ENCODE results near the gene PEX13.
"Not testable (repeated sequence)": the region's sequence is repeated elsewhere in the genome, so short reads cannot be mapped to it uniquely, and the experiment has no call there.

PEX13 gene, protein sequence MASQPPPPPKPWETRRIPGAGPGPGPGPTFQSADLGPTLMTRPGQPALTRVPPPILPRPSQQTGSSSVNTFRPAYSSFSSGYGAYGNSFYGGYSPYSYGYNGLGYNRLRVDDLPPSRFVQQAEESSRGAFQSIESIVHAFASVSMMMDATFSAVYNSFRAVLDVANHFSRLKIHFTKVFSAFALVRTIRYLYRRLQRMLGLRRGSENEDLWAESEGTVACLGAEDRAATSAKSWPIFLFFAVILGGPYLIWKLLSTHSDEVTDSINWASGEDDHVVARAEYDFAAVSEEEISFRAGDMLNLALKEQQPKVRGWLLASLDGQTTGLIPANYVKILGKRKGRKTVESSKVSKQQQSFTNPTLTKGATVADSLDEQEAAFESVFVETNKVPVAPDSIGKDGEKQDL

GRCh38 chr2:61017556-61018317 lies at the start of gene PEX13, which contains the start of gene PUS10:
Gene PEX13 (plus strand): TSS chr2:61017720. CDS start chr2:61017760, 40 bp downstream.
Gene PUS10 (minus strand): TSS chr2:61018255. CDS start chr2:61011890, 6,365 bp downstream.
- peak; percentile 65 for DNase-seq

DNA sequence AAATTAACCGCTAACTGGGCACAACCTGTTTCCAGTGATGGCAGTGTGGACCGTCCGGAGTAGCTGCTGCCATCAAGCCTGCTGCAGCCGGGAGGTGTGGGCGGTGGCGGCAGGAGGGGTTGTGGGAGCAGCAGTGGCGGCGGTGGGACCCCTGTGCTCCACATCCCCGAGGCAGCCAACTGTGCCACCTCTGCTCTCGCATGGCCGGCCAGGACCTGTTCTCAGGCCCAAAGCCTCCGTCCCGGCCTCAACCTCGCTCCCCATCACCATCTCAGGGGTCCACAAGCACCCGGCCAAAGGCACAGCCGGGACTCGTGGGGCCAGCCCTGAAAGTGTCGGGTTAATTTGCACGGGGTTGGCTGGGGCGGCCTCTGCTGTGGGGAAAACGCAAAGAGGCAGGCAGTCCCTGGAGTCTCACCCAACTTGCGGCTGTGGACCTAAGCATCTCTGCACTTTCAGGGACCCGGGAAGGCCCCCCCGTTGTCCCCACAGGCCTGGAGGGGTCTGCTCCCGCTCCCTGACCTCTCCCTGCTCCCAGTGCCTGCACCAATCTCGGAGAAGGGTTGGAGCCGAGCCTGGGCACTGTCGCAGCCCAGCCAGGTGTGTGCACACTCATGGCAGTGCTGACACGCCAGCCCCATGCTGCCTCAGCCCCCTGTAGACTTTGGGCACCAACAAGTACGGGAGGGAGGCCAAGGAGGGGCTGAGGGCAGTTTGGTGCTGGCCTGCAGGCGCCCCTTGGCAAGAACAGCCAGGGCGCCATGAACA lies 44.4 kb upstream of the PEX13 start:
- DNase-seq, result no peak

- no peak for DNase-seq
Measured at GRCh38 chr2:60973705-60974104, 43.8 kb upstream of the PEX13 start.

DNA sequence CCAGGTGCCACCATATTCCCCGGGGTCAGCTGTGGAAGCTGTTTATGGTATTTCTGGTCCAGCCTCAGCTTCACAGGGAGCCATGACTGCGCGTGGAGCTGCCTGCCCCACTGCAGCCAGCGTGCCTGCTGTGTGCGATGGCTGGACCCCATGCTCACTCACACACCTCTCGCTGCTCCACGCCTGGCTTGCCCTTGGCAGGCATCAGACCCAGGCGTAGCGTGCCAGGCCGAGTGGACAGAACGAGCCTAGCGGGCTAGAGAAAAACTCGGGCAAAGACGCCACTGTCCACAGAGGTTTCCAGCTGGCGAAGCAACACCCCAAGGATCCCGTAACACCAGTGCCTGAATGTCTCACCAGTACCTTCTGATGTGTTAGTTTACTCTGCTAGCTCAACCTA lies 42.9 kb upstream of the PEX13 start:
- DNase-seq, result no peak

- no peak for DNase-seq
Measured at GRCh38 chr2:60976256-60976850, 41.2 kb upstream of the PEX13 start.

DNA sequence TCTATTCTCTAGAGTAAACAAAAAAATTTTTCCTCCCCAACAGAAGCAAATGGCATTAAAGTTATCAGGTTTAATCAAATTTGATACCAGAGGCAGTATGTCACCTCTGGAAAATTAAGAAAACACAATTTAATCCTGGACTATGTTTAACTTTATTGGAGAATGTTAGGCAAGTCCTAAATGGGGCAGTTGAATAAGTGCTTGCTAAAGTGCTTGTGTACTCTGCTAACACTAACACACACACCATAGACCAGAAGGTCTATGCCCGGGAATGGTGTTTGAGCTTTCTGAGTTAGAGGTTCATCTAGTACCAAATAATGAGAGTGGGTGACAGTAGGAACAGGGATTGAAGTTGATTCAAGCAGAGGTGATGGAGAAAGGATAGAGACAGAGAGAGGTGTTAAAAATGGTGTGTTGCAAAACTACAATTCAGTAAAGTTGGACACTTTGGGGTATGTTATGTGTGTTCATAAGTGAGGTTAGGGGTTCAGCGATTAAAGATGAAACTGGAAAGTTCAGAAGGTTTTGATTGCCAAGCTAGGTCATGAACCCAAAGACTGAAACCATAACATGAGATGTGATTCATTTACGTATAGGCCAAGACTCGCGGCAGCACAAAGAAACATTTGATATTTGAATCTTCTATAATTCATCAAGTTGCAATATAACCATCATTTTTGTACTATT lies 40.5 kb upstream of the PEX13 start:
- DNase-seq, result no peak

- no peak for DNase-seq
Measured at GRCh38 chr2:60977562-60977895, 40.0 kb upstream of the PEX13 start.

GRCh38 chr2:60979231-60979630 lies 38.3 kb upstream of the PEX13 start:
- no peak for DNase-seq

DNA sequence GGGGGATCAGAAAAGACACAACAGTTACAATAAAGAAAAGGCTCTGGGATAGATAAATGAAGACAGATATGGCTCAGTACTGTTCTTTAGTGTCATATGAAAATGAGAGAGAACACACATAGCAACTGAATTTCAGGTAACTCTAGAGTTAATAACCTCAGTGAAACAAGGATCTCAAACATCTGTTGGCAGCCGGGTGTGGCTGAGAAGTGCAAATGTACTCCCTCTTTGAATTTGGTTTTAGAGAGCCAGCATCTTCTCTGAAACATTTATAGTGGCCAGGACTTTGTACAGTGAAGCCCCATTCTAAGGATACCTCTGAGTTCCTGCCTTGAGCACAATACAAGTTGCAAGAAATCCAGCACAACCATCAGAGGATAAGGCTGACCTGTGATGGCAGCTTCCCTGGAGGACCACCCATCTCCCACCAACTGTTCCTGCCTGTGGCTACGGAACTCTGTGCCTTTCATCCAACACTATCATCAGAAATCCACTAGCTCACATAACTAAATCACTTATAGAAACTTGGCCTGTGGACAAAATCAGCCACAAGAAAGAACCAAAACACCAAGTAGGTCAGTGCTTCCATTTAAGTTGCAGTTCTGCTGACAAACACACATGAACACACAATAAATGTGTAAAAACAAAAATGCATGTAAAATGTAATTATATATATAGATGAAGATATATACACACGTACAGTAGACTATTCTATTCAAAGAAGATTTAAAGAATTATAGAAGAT lies 37.3 kb upstream of the PEX13 start:
- no peak for DNase-seq

DNA sequence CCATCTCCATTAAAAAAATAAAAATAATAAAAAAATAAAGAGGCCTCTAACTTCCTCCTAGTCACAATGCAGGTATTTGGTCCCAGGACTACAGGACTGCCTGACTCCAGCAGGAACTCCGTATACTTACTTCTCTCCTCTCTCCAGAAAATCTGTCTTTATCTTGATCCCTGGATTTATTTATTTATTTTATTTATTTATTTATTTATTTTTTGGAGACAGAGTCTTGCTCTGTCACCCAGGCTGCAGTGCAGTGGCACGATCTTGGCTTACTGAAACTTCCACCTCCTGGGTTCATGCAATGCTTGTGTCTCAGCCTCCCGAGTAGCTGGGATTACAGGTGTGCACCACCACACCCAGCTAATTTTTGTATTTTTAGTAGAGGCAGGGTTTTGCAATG lies 35.5 kb upstream of the PEX13 start:
- not testable (repeated sequence) for DNase-seq

DNA sequence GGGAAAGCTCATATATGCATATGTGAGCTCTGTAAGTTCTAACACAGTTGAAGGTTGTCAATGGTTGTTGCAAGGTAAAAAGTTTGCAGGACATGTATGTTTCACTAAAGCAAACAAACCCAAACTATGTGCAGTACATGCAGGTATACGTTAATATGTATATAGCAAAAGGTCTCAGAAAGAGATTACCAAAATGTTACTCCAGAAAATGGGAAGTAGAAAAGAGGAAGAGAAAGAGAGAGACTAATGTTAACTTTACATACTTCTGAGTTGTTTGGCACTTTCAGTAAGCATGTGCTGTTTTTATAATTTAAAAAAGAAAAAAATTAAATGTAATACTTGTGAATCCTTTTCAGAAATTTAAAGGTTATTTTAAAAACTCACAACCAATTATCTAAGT lies 32.8 kb upstream of the PEX13 start:
- DNase-seq, result no peak

GRCh38 chr2:60987041-60987440 lies 30.5 kb upstream of the PEX13 start:
- DNase-seq, result no peak

- not testable (repeated sequence) for DNase-seq
Measured at GRCh38 chr2:60987656-60988055, 29.9 kb upstream of the PEX13 start.

GRCh38 chr2:60989259-60989658 lies 28.3 kb upstream of the PEX13 start:
- no peak for DNase-seq

GRCh38 chr2:60991644-60992043 lies 25.9 kb upstream of the PEX13 start:
- DNase-seq, result no peak

DNA sequence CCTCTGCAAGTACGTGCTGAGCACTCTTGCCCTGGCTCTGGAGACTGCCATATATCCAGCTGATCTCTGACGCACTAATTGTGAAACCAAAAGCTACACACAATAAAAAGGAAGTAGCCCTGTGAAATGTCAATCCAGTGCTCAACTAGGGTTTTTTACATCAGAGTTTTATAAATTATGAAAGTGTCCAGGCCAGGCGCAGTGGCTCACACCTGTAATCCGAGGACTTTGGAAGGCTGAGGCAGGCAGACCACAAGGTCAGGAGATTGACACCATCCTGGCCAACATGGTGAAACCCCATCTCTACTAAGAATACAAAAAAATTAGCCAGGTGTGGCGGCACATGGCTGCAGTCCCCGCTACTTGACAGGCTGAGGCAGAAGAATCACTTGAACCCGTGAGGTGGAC lies 24.5 kb upstream of the PEX13 start:
- no peak for DNase-seq

- no peak for DNase-seq
Measured at GRCh38 chr2:60994131-60994530, 23.4 kb upstream of the PEX13 start.

DNA sequence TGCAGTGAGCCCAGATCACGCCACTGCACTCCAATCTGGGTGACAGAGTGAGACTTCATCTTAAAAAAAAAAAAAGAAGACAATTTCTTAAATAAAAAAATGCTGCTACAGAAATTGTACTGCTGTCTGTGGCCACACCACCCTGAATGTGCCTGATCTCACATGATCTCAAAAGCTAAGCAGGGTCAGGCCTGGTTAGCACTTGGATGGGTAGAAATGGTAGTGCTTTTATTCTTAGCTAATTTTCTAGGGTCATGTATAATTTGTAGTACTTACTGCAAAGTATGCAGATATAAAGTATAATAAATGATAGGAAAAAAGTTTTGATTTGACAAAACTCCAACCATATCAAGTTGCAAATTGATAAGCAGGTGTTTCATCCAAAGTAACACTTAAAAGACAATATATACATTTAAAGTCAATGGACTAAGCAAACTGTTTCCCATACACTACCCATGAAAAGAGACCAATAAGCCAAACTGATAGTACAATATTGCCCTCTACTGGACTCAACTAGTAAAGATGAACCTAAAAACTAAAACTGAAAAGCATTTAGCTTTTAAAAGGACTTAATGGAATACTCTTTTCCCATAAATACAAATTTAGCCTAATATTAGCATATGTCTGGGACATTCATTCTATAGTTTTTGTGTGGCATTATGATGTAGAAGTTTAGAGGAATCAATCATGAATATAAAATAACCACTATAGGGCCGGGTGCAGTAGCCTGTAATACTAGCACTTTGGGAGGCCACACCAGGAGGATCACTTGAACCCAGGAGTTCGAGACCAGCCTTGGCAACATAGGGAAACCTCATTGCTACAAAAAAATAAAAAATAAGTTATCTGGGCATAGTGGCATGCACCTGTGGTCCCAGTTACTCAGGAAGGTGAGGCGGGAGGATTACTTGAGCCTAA lies 18.6 kb upstream of the PEX13 start:
- DNase-seq, result no peak

DNA sequence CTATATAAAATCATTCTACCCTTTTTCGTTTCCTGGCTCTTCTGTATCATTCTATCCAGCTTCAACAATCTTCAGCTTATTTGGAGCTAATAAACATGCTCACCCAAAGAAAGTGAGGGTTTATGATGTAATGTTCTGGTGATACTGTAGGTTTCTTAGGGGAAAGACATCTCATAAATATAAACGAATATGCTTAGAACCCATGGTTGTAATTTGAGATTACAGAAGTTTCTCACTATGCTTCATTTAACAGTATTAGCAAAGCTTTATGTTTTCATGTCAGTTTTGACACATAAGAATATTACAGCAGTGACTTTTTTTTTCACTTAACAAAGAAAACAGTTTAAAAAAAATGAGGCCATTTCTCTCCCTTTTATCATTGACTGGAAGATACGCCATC lies 11.8 kb upstream of the PEX13 start:
- no peak for DNase-seq

DNA sequence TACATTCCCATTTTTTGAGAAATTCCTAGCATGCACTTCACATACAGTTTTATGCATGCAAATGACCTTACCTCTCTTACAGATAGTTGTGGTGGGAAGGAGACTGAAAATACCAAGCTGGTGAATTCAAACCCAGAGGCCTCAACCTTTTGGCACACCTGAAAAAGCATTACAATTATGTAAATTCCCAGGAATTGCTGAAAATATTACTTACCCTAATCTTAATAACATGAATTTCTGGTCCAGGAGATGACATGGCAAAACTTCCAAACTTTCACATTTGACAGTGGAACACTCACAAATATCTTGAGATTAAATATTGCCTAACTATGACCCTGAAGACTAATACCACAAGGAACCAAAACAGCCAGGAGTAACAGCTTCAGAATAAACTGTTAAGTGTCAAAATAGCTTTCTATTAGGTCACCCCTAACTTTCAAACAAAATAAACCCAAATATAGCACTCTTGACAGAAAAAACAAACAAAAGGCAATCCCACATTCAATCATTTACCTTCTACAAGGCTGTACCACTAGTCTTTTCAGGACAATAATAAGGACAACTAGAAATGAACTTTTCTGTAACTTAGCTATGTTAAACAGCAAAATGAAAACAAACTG lies 10.9 kb upstream of the PEX13 start:
- DNase-seq, result no peak
